GM19099 (cell line): Measurements from ENCODE around the gene TUBGCP2.
A peak's percentile ranks its signal among the peaks of the same experiment; 100 is the strongest.

Source experiments
- POLR2A ChIP-seq: IDR thresholded peaks from 3 replicates; pipeline ENCODE4 v1.6.1; 2011; ENCODE audit warnings: low read depth; ENCODE audit not compliant: insufficient read length; ENCODE audit errors: extremely low read depth

Gene TUBGCP2, protein sequence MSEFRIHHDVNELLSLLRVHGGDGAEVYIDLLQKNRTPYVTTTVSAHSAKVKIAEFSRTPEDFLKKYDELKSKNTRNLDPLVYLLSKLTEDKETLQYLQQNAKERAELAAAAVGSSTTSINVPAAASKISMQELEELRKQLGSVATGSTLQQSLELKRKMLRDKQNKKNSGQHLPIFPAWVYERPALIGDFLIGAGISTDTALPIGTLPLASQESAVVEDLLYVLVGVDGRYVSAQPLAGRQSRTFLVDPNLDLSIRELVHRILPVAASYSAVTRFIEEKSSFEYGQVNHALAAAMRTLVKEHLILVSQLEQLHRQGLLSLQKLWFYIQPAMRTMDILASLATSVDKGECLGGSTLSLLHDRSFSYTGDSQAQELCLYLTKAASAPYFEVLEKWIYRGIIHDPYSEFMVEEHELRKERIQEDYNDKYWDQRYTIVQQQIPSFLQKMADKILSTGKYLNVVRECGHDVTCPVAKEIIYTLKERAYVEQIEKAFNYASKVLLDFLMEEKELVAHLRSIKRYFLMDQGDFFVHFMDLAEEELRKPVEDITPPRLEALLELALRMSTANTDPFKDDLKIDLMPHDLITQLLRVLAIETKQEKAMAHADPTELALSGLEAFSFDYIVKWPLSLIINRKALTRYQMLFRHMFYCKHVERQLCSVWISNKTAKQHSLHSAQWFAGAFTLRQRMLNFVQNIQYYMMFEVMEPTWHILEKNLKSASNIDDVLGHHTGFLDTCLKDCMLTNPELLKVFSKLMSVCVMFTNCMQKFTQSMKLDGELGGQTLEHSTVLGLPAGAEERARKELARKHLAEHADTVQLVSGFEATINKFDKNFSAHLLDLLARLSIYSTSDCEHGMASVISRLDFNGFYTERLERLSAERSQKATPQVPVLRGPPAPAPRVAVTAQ

DNA sequence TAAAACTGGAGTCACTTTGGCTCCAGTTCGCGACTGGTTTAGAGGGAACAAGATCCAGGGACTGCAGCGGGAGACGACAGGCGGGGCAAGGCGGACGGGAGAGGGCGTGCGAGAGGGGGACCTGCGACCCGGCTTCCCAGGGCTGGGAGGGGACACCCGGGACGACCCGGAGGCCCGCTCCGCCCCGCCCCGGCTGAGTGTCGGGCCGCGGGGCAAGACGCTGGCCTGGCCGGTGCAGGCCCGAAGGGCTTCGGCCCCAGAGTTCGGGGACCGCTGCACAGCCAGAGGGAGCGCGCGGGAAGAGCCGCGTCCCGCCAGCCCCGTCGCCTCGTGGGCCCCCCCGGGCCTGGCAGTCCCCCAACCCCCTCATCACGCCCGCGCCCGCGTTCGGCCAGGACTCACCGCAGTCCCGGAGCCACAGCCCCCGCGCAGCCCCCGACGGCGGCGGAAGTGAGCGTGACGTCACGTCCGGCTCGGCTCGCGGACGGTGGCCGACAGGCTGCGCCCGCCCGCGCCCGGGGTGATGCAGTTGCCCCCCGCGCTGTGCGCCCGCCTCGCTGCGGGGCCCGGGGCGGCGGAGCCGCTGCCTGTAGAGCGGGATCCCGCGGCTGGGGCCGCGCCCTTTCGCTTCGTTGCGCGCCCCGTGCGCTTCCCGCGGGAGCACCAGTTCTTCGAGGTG, at the start of gene TUBGCP2, which contains the start of gene ZNF511:
Gene TUBGCP2 (minus strand): TSS at position 452 of the 679 bp plus-strand sequence. CDS start 5,931 bp downstream, outside the sequence.
Gene ZNF511 (plus strand): TSS at position 494 of the 679 bp plus-strand sequence. CDS start 30 bp downstream, at position 524.
- TF ChIP-seq POLR2A: peak; percentile 79

DNA sequence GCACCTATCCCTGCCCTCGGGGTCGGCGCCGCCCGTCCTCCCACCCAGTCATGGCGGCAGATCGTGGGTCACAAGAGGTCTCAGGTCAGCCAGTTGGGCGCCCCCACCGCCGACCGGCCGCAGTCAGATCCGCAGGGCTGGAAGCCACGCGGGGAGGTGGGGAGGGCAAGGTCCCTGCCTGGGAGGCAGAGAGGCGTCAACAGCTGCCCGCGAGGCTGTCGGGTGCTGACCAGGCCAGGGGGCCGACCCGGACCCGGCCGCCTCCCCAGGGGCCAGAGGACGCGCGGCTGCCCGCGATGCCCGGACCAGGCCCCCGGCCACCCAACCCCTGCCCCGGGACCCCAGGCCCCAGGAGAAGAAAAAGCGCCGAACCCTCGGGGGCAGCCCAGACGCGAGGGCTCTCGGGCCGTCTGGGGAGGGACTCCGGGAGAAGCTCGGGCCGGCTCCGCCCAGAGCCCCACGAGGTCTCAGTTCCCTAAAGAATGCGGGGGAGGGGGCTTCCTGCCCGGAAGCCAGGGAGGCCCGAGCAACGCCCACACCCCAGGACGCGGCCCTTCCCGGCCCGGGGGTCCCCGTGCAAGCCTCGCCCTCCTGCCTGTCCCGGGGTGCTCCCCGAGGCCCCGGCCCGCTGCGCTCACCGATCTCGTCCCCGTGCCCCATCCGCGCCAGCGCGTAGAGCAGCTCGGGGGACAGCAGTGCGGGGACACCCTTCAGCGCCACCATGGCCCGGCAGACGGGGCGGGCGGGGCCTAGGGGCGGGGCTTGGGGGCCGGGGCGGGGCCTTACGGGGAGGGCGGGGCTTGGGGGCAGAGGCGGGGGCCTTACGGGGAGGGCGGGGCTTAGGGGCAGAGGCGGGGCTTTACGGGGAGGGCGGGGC, 48.9 kb upstream of the TUBGCP2 start, which contains the start of gene FUOM:
Gene FUOM (minus strand): TSS at position 735 of the 877 bp plus-strand sequence. CDS start 12 bp downstream, at position 723.
- peak; percentile 74 for TF ChIP-seq POLR2A

DNA sequence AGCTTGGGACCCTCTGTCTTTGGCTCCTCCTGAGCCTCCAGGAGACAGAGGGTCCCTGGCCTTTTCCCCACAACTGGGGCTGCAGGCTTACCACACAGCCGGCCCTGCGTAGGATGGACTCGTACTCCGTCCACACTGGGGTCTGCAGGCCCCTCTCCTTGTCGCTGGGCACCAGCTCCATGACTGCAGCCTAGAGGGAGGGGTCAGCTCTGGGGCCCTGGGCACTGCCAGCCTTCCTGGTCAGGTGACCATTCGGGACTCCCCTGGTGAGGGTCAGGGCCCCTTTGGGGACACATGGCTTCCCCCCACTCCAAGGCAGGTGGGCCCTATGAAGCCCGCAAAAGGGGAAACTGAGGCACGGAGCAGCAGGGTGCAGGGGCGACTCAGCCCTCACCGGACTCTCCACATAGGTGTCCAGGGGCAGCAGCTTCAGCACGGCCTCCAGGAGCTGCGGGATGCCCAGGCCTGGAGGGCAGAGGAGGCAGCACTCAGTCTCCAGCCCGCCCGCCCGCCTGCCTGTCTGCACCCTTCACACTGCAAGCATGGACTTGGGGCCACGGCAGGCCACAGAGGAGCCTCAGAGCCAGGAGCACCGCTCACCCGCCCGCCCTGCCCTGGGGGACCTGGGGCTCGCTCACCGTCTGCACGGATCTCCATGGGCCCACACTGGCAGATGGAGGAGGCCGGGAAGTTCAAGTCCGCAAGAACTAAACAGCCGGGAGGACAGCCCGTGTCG, 48.0 kb upstream of the TUBGCP2 start:
- TF ChIP-seq POLR2A: no peak

DNA sequence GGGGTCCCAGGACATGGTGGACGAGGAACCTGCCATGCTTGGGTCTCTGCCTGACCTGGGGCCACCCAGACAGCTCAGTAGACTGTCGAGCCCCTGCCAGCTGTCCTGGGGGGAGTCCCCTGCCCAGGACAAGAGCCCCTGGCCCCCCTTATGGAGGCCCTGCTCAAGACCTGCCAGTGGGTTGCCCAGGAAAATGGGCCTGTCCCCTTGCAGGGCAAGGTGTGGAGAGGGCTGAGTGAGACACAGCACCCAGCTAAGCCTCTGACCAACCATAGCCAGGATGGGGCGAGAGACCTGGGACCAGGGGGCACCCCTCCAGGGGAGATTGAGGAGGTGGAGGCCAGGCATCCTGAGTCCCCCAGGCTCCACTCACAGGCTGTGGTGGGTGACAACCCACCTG, 47.3 kb upstream of the TUBGCP2 start:
- no peak for TF ChIP-seq POLR2A

DNA sequence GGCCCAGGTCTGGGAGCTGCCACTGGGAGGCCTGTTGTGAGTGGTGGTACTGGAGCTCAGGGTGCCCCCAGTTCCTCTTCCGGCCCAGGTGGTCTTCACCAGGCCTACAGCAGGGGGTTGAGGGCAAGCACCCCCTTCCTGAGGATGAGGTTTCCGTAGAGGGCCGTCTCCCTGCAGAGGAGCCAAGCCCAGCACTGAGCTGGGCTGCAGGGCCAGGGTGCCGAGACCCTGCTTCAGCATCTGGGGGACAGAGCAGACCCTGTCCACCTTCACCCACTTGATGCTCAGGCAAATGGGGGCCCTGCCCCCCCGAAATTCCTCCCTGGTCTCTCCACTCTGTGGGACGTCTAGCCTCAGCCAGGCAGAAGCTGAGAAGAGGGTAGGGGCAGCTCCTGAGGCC, 46.6 kb upstream of the TUBGCP2 start:
- no peak for TF ChIP-seq POLR2A

- TF ChIP-seq POLR2A: no peak
Measured at GRCh38 chr10:133354672-133355240, 46.1 kb upstream of the TUBGCP2 start.

DNA sequence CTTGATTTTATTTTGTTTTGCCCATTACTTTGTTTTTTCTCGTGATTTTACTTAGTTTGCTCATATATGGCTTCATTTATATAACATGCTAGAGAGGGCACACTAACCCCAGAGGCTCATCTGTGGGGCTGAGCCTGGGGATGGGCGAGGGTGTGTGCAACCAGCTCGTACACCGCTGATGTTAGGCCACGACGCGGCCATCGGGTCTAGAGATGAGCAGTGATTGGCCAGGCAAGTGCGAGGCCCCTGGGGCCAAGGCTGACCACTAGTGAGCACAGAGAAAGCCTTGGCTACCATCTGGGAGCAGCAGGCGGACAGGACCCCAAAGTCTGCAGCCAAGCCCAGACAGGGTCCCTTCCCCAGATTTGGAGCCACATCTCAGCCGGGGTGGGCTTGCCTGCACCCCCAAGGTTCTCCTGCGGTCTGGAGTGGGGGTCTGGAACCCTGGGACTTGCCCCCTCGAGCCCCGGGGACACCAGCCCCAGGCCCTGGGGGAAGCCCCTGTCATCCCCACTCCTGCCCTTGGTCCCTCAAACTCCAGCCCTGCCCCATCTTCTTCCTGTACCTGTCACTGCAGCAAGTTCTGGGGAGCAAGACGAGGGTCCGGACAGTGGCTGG, 45.4 kb upstream of the TUBGCP2 start:
- TF ChIP-seq POLR2A: no peak

DNA sequence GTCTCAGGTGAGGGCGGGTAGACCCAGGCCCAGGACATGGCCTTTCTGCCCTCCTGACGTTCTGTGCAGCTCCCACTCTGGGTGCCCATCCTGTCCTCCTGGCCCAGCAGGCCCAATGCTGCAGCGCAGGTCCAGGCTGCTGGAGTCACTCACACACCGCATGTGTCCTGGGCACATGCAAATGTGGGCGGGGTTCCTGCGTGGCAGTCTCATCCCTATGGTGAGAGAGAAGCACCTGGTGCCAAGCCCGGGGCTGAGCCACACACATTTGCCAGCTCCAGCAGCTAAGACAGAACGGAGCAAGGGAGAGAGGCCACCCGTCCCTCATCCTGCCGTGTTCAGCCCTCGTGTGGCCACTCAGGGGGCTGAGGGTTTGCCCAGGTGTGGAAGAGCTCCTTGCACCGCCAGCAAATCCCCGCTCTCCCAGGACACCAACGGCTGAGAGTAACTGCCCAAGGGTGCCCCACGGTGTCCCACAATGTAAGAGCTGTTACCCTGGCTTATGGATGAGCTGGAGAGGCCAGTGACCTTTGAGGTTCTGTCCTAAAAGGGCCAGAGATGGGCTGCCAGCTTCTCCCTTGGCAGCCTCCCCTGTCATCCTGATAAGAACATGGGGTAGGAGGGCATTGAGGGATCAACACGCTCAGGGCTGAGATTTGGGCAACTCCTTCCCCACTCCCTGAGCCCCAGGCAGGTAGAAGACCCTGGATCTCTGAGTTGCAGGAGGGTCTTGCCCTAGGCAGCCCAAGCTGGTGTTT, 44.7 kb upstream of the TUBGCP2 start:
- TF ChIP-seq POLR2A: no peak

DNA sequence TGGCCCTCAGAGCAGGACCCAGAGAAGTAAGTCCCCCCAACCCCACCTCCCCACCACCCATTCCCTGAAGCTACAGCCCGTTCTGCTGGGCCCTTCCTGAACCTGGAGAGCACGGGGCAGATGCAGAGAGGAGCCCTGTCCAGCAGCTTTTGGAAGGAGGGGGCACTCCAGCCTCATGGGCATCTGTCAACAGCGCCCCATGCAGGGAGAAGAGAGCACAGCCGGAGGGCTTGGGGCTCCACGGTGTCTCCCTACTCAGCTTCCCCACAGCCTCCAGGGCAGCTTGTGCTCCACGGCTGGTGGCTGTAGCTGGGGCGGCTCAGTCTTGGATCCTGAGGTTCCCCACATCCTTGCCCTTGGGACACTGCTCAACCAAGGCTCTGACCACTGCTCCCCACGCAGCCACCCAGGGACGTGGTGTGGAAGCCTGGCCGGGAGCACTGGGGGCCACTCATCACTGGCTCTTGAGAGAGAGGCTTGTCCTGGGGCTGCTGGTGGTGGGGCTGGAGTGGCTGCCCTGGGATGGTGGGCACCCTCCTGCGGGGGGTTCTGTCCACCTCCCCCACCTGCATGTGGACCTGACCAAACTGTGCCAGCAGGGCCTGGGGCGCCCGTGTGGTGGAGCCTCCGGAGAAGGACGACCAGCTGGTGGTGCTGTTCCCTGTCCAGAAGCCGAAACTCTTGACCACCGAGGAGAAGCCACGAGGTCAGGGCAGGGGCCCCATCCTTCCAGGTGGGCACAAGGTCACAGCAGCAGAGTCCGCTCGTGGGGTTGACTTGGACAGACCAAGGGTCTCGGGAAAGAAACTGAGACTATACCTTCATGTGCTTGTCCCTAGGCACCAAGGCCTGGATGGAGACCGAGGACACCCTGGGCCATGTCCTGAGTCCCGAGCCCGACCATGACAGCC, 43.0 kb upstream of the TUBGCP2 start:
- peak; percentile 22 for TF ChIP-seq POLR2A

- no peak for TF ChIP-seq POLR2A
Measured at GRCh38 chr10:133350950-133351329, 42.3 kb upstream of the TUBGCP2 start.
